ENCODE results near the gene LAP3. TPM values are rescaled to one million over a fixed set of nuclear protein-coding genes. Genes with fewer than 3 reads are reported as not detected.

Gene LAP3
- total and polyA plus RNA-seq, 8 donors = 10.4 to 30.0 (median 17.8) TPM

DNA sequence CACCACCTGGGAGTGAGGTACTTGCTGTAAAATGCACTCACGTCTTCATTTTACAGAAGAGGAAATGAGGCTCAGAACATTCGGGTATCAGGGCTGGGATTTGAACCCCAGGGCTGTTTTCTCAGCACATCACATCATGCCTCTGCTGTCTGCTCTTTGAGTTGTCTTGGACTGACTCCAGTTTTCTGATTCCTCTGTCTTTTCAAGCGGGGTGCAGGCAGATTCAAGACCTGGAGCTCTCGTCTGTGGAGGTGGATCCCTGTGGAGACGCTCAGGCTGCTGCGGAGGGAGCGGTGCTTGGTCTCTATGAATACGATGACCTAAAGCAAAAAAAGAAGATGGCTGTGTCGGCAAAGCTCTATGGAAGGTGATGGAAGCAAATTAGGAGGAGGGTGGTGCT is 6.3 kb downstream of the LAP3 start:
- FAIRE-seq = no peak
- H3K36me3 ChIP-seq = peaks cover 4 to 29% (median 8%) of the 10 kb centered on the region in 3 donors
- 86 to 89% methylated on average over 9 of the region's 9 CpGs for WGBS, 2 donors
- no peak for ATAC-seq
- H3K27ac ChIP-seq = no peak overlapping the region
- no peak for DNase-seq
- intact Hi-C loops (cut with DNase I) = no loop called here
- no peak overlapping the region for H3K4me3 ChIP-seq
- no peaks in the 10 kb centered on the region for H3K9me3 ChIP-seq
- peaks cover 0 to 5% (median 5%) of the 10 kb centered on the region in 3 donors for H3K4me1 ChIP-seq
- H3K27me3 ChIP-seq = no peaks in the 10 kb centered on the region
- TF ChIP-seq CTCF (IDR thresholded peaks at IDR 0.05) = no peak

DNA sequence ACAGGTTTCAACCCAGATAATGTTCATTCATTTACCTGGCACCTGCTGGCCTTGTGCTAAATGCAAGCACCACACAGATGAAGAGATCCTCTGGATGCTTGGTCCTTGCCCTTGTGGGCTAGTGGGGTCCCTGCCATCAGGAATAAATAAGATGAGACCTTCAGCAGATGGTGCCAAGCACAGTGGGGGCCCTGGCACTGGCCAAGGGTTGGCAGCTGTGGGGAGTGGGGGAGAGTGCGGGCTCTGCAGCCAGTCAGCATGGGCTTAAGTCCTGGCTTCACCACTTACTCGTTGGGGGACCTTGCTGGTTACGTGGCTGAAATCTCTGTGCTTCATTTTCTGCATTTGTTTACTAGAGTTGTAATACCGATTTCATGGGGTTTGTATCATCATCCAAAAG is 6.9 kb downstream of the LAP3 start:
- no peaks in the 10 kb centered on the region for H3K27me3 ChIP-seq
- ATAC-seq (no peak), DNase-seq (no peak), FAIRE-seq (no peak)
- H3K4me3 ChIP-seq = no peak overlapping the region
- intact Hi-C loops (cut with DNase I) = no loop called here
- peaks cover 4 to 32% (median 8%) of the 10 kb centered on the region in 3 donors for H3K36me3 ChIP-seq
- no peaks in the 10 kb centered on the region for H3K4me1 ChIP-seq
- H3K27ac ChIP-seq = no peak overlapping the region
- no peaks in the 10 kb centered on the region for H3K9me3 ChIP-seq
- TF ChIP-seq CTCF (IDR thresholded peaks at IDR 0.05) = no peak
- 88 to 93% methylated on average over 4 of the region's 4 CpGs for WGBS, 2 donors

- no peaks in the 10 kb centered on the region for H3K9me3 ChIP-seq
These were observed 7.7 kb downstream of the LAP3 start for GRCh38 chr4:17584521-17585213.

GRCh38 chr4:17587094-17587822 is 10.3 kb downstream of the LAP3 start:
- no peaks in the 10 kb centered on the region for H3K27me3 ChIP-seq
- no peak for DNase-seq
- no peaks in the 10 kb centered on the region for H3K4me1 ChIP-seq
- intact Hi-C loops (cut with DNase I) = no loop called here
- FAIRE-seq = no peak
- 76 to 77% methylated on average over 9 of the region's 9 CpGs for WGBS, 2 donors
- ATAC-seq = no peak
- H3K36me3 ChIP-seq = peaks cover 4 to 52% (median 18%) of the 10 kb centered on the region in 3 donors
- no peaks in the 10 kb centered on the region for H3K9me3 ChIP-seq
- no peak overlapping the region for H3K4me3 ChIP-seq
- H3K27ac ChIP-seq = no peak overlapping the region
- no peak for TF ChIP-seq CTCF (IDR thresholded peaks at IDR 0.05)

More at GRCh38 chr4:17584521-17585213, 7.7 kb downstream of the LAP3 start:
- FAIRE-seq = no peak
- no peak for ATAC-seq
- WGBS, 2 donors = 78 to 83% methylated on average over 10 of the region's 10 CpGs
- no peak overlapping the region for H3K4me3 ChIP-seq
- no peak overlapping the region for H3K27ac ChIP-seq
- DNase-seq = no peak
- no peaks in the 10 kb centered on the region for H3K27me3 ChIP-seq
- H3K36me3 ChIP-seq = peaks cover 4 to 39% (median 15%) of the 10 kb centered on the region in 3 donors
- intact Hi-C loops (cut with DNase I) = no loop called here
- H3K4me1 ChIP-seq = no peaks in the 10 kb centered on the region
- TF ChIP-seq CTCF (IDR thresholded peaks at IDR 0.05) = no peak

- intact Hi-C loops (cut with DNase I) = no loop called here
- FAIRE-seq = no peak
- 91 to 93% methylated on average over 3 of the region's 3 CpGs for WGBS, 2 donors
These were observed 12.4 kb downstream of the LAP3 start for GRCh38 chr4:17589355-17589754.

More at GRCh38 chr4:17589355-17589754, 12.4 kb downstream of the LAP3 start:
- Histone ChIP-seq H3K9me3 (no peaks in the 10 kb centered on the region), H3K4me1 (no peaks in the 10 kb centered on the region), H3K27me3 (no peaks in the 10 kb centered on the region), H3K4me3 (no peak overlapping the region), H3K36me3 (peaks cover 4 to 40% (median 10%) of the 10 kb centered on the region in 3 donors), H3K27ac (no peak overlapping the region)
- DNase-seq (no peak), ATAC-seq (no peak)
- no peak for TF ChIP-seq CTCF (IDR thresholded peaks at IDR 0.05)
